Measurements from ENCODE around the gene PRODH.
"Not testable (repeated sequence)": the region's sequence is repeated elsewhere in the genome, so short reads cannot be mapped to it uniquely, and the experiment has no call there.

Gene PRODH

GRCh38 chr22:18881260-18881659 is 54.8 kb downstream of the PRODH start:
- H3K9me3 ChIP-seq (replicated peaks; ENCODE audit: low read length); H3K36me3 ChIP-seq (ENCODE audit: insufficient read depth, low read length); H3K9ac ChIP-seq (ENCODE audit: low read depth, low read length); H3K4me1 ChIP-seq (ENCODE audit: control insufficient read depth, insufficient read depth, low read length); H3K27me3 ChIP-seq (ENCODE audit: control insufficient read depth, insufficient read depth, low read length); H3K4me2 ChIP-seq (ENCODE audit: low read length); H3K4me3 ChIP-seq (ENCODE audit: low read length): not testable (repeated sequence)
